Large intestine (tissue), 3 donors: Measurements from ENCODE around the gene CD300H. TPM values are rescaled to one million over a fixed set of nuclear protein-coding genes. Genes with fewer than 3 reads are reported as not detected.

Experiments
- DNase-seq, 2 donors: peaks; one replicate each; pipeline versions ENCODE4 v3.0.0 to v3.0.0-alpha.2; 2013
- H3K27ac ChIP-seq: one replicate; pipeline ENCODE4 v1.5.1; 2013; ENCODE audit warnings: low read length
- H3K27me3 ChIP-seq: 2 replicates; pipeline ENCODE4 v1.6.1; 2013; ENCODE audit warnings: low read length; ENCODE audit not compliant: control insufficient read depth, insufficient read depth
- H3K36me3 ChIP-seq: 2 replicates; pipeline ENCODE4 v1.6.1; 2013; ENCODE audit warnings: low read length; ENCODE audit not compliant: control insufficient read depth, insufficient read depth
- H3K4me1 ChIP-seq: one replicate; pipeline ENCODE4 v1.6.1; 2013; ENCODE audit warnings: low read length; ENCODE audit not compliant: control insufficient read depth, insufficient read depth
- H3K4me3 ChIP-seq: one replicate; pipeline ENCODE4 v1.5.1; 2013; ENCODE audit warnings: low read length
- H3K9me3 ChIP-seq: one replicate; pipeline ENCODE4 v1.6.1; 2013; ENCODE audit warnings: mild to moderate bottlenecking, low read depth, low read length, moderate library complexity; ENCODE audit not compliant: control insufficient read depth
- whole genome bisulfite sequencing: methylation state at CpG from one replicate; pipeline ENCODE4 v1.1.5; 2013; ENCODE audit warnings: low lambda C conversion rate; ENCODE audit not compliant: insufficient coverage; 5-methylcytosine and 5-hydroxymethylcytosine counted together
- polyA plus RNA-seq: library from polyadenylated mRNA; unstranded; fragments of 120-200 nt; gene quantifications from one replicate; pipeline ENCODE4 v1.2.1, GENCODE V29; 2013

The CD300H gene
- polyA plus RNA-seq, 1 donor = 0.15 TPM

- no peaks in the 10 kb centered on the region for H3K9me3 ChIP-seq
- WGBS = 83% methylated on average over 1 of the region's 6 CpGs
- H3K27ac ChIP-seq = no peak overlapping the region
- peaks cover 7% of the 10 kb centered on the region for H3K27me3 ChIP-seq
- peaks cover 2% of the 10 kb centered on the region for H3K4me1 ChIP-seq
- H3K4me3 ChIP-seq = no peak overlapping the region
- DNase-seq = no peak
- H3K36me3 ChIP-seq = no peaks in the 10 kb centered on the region
Measured at GRCh38 chr17:74603037-74603635, 35.8 kb upstream of the CD300H start.

- 20% methylated on average over 2 of the region's 12 CpGs for WGBS
- peaks cover 7% of the 10 kb centered on the region for H3K27me3 ChIP-seq
- no peak overlapping the region for H3K27ac ChIP-seq
- H3K4me1 ChIP-seq = peaks cover 2% of the 10 kb centered on the region
- DNase-seq = no peak
- H3K36me3 ChIP-seq = no peaks in the 10 kb centered on the region
- H3K9me3 ChIP-seq = no peaks in the 10 kb centered on the region
- no peak overlapping the region for H3K4me3 ChIP-seq
Measured at GRCh38 chr17:74601944-74602572, 34.7 kb upstream of the CD300H start.

GRCh38 chr17:74599448-74599939, 32.2 kb upstream of the CD300H start:
- Histone ChIP-seq H3K27ac (no peak overlapping the region), H3K4me1 (peaks cover 2% of the 10 kb centered on the region), H3K27me3 (peaks cover 7% of the 10 kb centered on the region), H3K9me3 (no peaks in the 10 kb centered on the region), H3K36me3 (no peaks in the 10 kb centered on the region), H3K4me3 (no peak overlapping the region)
- no peak for DNase-seq
- no CpG with 5 or more reads among the region's 10 CpGs for WGBS

GRCh38 chr17:74599023-74599399, 31.7 kb upstream of the CD300H start:
- WGBS = 57% methylated on average over 1 of the region's 3 CpGs

GRCh38 chr17:74598346-74599022, 31.2 kb upstream of the CD300H start:
- WGBS = 86% methylated on average over 1 of the region's 4 CpGs
- no peaks in the 10 kb centered on the region for H3K9me3 ChIP-seq
- peaks cover 2% of the 10 kb centered on the region for H3K4me1 ChIP-seq
- H3K27ac ChIP-seq = no peak overlapping the region
- no peaks in the 10 kb centered on the region for H3K36me3 ChIP-seq
- H3K27me3 ChIP-seq = peaks cover 7% of the 10 kb centered on the region
- no peak overlapping the region for H3K4me3 ChIP-seq
- no peak for DNase-seq

More at GRCh38 chr17:74599023-74599399, 31.7 kb upstream of the CD300H start:
- no peaks in the 10 kb centered on the region for H3K9me3 ChIP-seq
- no peak overlapping the region for H3K27ac ChIP-seq
- peaks cover 7% of the 10 kb centered on the region for H3K27me3 ChIP-seq
- DNase-seq = no peak
- peaks cover 2% of the 10 kb centered on the region for H3K4me1 ChIP-seq
- no peaks in the 10 kb centered on the region for H3K36me3 ChIP-seq
- H3K4me3 ChIP-seq = no peak overlapping the region

GRCh38 chr17:74597069-74597790, 29.9 kb upstream of the CD300H start:
- Histone ChIP-seq H3K27me3 (peaks cover 2% of the 10 kb centered on the region), H3K36me3 (no peaks in the 10 kb centered on the region), H3K4me3 (no peak overlapping the region), H3K27ac (no peak overlapping the region), H3K9me3 (no peaks in the 10 kb centered on the region), H3K4me1 (peaks cover 2% of the 10 kb centered on the region)
- 100% methylated on average over 1 of the region's 8 CpGs for WGBS
- no peak for DNase-seq

- Histone ChIP-seq H3K36me3 (no peaks in the 10 kb centered on the region), H3K9me3 (no peaks in the 10 kb centered on the region), H3K4me1 (peaks cover 2% of the 10 kb centered on the region), H3K4me3 (no peak overlapping the region), H3K27me3 (peaks cover 2% of the 10 kb centered on the region), H3K27ac (no peak overlapping the region)
- WGBS = no CpG with 5 or more reads among the region's 6 CpGs
- no peak for DNase-seq
Measured at GRCh38 chr17:74595037-74595750, 27.9 kb upstream of the CD300H start.

- DNase-seq = no peak
- Histone ChIP-seq H3K36me3 (no peaks in the 10 kb centered on the region), H3K4me1 (no peaks in the 10 kb centered on the region), H3K27ac (no peak within 1 kb of the TSS), H3K27me3 (no peaks in the 10 kb centered on the region), H3K9me3 (no peaks in the 10 kb centered on the region), H3K4me3 (no peak within 1 kb of the TSS)
- WGBS = 57% methylated on average over 4 of the region's 14 CpGs
Measured at GRCh38 chr17:74592087-74592990, 25.0 kb upstream of the CD300H start, which contains the start of gene CD300LD. TSS of gene CD300LD (minus strand) at chr17:74592283. CDS start at chr17:74592202, 81 bp downstream.

GRCh38 chr17:74591503-74591902, 24.2 kb upstream of the CD300H start:
- no peaks in the 10 kb centered on the region for H3K9me3 ChIP-seq
- H3K27me3 ChIP-seq = no peaks in the 10 kb centered on the region
- no peak overlapping the region for H3K4me3 ChIP-seq
- no CpG with 5 or more reads among the region's 1 CpG for WGBS
- H3K27ac ChIP-seq = no peak overlapping the region
- H3K4me1 ChIP-seq = no peaks in the 10 kb centered on the region
- H3K36me3 ChIP-seq = no peaks in the 10 kb centered on the region
- DNase-seq = no peak
